Stimulated activated CD4-positive, alpha-beta T cell treated with anti-CD3 and anti-CD28 coated beads, Interleukin-4, amount 100 ng/mL, for 4 hours (primary cell): ENCODE results near the gene PARP12.
A peak's percentile ranks its signal among the peaks of the same experiment; 100 is the strongest.

Source experiments
- DNase-seq, 2 experiments: peaks; one replicate each; pipeline ENCODE4 v3.0.0-alpha.2; 2020

Gene PARP12

DNA sequence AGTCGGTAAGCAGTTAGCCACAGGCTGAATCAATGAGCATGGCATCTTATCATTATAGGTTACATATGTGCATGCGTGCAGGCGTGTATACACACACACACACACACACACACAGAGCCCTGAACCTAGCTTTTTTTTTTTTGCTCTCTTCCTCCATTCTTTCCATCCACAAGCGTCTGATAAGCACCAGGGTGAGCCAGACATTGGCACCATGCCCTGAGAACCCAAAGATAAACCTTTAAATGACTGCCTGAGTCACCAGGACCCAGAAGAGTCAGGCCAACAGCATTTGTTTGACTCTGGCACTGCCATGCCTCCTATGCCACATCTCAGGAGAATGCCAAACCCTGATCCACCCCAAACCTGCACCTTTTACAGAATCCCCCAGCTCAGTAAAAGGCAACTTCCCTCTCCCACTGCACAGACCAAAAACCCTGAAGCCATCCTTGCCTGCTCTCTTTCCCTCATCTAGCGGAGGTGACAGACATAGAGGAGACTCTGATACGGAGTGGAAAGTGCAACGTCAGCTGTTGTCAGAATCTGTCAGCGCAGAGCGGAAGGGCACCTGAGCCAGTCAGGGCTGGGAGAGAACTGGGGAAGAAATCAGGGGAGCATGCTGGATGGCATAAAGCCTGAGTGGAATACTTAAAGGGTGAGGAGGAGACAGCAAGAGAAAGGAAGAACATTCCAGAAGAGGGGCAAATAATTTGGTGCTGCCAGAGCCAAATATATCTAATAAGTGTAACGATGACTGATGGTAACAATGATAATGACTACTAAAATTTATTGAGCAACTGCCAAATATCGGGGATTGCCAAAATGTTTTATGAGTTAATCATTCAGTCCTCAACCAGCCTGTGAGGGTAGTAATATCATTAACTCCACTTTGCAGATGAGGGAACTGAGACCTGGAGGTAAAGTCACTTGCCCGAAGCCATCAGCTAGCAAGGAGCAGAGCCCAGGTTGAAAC, 3.2 kb downstream of the PARP12 start:
- peak; percentile 28 to 68 for DNase-seq

DNA sequence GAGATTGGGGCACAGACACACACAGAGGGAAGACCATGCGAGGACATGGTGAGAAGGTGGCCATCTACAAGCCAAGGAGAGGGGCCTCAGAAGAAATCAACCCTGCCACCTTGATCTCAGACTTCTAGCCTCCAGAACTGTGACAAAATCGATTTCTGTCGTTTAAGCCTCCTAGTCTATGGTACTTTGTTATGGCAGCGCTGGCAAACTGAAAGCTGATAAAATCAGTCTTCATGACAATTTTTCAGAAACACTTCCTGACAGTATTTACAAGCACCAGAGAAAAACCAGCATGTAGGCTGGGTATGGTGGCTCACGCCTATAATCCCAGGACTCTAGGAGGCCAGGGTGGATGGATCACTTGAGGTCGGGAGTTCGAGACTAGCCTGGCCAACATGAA, 4.2 kb downstream of the PARP12 start:
- no peak for DNase-seq

DNA sequence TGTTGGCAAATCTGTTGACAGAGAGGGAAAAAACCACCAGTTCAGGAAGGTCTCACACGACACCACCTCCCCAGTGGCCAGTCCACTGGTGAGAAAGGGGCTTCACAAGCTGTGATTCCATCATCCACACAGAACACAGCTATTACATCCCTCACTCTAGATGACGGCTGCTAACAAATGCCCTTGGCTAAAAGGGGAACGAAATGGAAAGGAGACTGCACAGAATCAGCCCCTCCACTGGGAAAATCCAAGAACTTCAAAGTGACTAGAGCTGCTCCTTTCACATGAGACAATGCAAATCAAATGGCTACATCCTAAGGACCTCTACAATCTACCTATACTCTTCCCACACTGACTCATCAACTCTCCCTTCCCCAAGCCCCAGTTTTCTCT, 5.6 kb downstream of the PARP12 start:
- no peak for DNase-seq

DNA sequence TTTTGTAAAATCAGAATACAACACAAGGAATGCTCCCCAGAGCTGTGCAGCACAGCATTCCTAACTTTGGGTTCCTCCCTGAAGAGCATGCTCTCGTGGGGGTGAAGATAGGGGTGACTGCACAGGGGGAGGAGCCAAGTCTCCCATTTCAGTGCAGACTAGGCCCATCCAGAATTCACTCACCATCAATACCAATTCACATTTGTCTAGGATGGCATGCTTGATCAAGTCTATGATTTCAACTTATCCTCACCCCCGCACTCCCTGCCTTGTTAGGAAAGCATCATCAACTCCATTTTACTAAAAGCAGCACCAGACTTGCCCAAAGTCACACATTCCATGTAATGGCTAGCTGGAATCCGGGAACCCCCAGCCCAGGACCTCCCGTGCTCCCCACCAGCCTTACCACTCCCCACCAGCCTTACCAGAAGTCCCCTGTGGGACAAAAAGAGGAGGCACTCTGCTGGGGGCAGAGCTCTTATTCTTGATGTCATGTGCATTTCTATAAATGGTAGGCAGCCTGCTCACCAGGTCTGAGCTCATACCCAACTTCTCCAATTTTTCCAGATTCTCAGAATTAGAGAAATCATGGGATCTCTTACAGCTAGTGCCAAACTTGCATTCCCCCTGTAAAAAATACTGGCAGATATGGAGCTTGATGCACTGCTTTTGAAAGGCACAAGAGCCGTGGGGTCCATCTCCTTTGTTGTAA, 6.2 kb downstream of the PARP12 start:
- DNase-seq, result no peak

DNA sequence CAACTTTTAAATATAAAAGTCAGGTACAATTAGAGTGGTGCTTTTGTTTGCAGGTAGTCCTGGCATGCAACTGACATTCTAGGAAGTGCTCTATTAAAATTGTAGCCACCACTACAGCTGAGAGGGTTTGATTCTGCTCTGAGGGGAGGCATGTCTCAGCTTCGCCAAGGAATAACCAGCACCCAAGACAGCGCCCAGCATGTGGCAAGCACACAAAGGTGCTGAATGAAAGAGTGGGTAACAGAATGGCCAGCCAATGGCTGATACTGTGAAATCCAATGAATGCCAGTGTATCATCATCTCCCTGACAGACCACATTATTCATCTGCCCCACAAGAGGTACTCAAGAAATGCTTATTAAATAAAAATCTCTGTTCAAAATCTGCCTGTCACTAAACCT, 6.9 kb downstream of the PARP12 start:
- DNase-seq, result no peak

DNA sequence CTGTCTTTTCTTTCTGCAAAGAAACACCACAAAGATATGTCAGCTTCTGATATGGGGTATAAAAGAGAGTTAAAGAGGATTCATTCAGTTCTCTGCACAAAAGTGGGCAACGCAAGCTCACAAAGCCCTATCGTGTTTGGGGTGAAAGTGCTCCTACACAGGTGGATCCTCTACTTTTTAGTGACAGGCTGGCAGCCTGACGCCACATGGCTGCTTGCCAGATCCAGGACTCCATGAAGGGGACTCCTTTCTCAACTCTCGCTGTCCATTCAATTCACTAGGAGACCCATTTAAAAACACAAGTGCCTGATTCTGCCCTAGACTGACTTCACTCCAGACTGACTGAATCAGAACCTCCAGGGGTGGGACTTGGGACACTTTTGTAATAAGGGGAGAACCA, 8.0 kb downstream of the PARP12 start:
- DNase-seq, result no peak

DNA sequence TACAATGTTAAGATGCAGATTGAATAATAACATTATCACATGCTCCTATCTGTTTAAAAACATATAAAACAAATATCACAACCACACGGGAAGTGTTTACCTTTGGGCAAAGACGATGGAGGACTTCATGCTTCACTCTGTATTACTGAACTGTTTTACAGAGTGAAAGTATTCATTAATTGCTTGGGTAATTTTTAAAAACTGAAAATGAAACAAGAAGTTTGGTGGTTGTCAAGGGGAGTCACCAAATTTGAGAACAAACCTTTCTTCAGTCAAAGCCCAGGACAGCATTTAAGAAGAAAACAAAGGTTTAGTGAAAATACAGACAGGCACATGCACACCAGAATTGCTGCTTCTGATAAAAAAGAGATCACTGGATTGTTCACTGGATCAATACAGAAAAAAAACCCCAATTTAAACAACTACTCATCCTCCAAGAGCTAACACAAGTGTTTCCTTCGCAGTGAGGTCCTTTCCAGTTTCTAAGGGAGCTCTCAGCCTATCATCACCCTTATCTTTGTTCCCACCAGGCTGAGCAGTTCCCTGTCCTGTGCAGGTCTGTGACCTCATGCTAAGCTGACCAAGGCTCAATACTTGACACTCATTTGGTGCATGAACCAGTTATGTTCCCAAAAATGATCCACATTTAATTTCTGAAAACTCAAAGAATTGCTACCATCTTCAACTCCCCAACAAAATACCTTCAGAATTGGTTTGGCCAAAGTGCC, 8.8 kb downstream of the PARP12 start:
- DNase-seq, result no peak

DNA sequence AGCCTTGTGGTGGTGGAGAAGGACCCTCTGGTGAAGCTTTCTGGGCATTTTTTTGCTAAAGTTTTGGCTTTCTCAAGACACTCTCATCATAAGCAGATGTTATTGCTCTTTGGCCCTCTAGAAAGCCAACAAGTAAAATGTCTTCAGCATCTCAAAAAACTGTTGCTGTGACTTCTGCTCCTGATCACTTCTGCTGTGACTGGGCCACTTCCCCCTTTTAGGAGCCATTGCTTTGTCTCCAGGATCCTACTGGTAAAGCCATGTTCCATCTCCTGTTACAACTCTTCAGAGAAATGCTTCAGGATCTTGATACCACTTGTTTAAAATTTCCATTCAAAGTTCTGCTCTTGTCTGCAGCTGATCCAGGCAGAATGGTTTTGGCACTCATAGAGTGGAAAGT, 10.9 kb downstream of the PARP12 start:
- DNase-seq, result no peak

DNA sequence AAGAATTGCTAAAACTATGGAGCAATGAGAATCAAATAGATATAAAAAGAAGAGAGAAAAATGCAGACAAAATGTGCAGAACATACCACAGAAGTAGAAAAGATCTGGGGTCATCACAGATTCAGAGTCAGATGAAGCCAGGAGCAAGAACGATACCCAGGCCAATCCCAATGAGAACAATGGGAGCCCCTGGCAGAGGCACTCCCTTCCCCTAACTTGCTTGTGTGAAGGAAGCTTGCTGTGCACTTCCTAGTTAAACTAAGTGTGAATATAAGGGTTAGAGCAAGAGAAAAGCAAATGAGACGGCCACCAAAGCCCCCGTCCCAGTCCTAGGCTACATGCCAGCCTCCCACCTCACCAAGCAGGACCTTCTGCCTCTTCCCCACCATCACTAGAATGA, 12.7 kb downstream of the PARP12 start:
- DNase-seq, result no peak

DNA sequence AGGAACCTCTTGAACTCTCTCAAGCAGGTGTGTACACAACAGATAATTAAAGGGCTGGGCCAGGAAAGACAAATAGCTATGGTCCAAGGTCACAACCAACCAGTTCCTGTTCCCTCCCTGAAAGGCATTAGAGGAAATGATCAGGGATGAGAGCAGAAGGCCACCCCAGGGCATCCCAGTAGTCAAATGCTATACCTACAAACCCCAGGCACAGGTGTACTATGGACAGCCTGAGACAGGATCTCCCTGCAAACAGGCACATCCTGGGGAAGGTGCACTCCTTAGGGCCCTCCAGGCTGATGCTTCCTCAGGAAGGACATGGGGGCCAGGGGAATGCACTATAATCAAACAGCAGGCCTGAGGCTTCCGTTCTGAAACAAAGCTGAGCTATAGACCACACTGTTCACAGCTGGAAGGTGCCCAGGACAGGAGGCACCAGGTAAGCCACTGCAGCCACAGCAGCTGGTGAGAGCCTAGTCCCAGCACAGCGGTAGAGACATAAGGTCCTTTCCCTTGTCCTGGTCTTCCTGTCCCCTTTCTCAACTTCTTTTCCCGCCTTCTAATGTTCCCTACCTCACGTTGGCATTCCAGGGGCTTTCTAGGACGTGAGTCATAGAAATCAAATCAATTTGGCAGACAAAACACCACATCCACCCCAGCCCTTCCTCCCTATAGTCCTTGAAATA, 13.3 kb downstream of the PARP12 start:
- DNase-seq, result no peak

DNA sequence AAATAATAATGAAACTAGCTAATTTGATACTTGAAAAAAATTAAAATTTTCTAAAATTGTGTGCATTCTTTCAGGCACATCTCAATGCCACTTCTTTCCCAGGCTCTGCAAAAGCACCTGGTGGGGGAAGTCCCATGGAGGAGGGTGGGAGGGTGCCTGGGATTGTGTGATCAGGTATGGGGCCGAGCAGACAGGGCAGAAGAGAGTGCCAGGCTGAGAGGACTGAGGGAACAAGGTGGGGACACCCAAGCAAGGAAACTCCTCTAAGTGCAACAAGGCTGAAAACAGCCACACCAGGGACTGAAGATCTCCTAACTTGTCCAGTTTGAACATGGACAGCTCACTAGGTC, 13.8 kb downstream of the PARP12 start:
- no peak for DNase-seq

DNA sequence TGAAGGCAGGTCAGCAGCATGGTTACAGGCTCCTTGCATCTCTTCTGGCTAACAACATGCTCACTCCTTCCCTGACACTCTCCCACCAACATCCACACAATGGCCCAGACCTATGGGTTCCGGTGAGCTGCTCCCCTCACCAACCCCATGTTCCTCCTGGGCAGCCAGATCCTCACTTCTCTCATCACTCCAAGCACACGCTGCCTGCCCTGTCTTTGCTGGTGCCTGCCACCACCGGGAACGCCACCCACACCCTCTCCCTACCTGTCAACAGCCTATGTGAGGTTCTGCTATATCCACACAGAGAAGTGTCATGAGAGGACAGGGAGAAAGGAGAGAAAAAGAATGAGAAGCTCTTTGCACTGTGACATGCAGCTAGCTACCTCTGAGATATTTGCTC, 14.6 kb downstream of the PARP12 start:
- DNase-seq, result no peak

DNA sequence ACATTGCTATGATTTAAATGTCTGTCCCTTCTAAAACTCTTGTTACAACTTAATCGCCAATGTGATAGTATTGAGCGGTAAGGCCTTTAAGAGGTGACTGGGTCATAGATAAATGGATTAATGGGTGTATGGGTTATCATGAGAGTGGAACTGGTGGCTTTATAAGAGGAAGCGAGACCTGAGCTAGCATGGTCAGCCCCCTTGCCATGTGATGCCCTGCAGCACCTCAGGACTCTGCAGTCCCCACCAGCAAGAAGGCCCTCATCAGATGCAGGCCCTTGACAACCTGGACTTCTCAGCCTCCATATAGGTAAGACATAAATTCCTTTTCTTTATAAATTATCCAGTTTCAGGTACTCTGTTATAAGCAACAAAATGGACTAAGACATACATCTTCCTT, 15.6 kb downstream of the PARP12 start:
- DNase-seq, result no peak

DNA sequence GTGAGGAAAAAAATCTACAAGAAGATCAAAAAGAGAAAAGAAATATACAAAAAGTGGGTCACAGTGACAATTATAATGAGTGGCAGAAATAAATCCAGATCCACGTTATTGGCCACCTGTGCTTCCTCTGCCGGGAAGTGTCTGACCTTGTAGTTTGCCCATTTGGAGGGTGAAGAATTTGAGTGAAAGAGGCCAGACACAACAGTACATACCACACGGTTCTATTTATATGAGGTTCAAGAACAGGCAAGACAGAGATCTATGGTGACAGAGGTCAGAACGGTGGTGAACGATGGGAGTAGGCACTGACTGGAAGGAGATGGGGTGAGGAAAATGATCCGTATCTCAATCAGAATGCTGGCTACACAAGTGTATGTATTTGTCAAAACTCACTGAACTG, 17.1 kb downstream of the PARP12 start:
- DNase-seq, result no peak

DNA sequence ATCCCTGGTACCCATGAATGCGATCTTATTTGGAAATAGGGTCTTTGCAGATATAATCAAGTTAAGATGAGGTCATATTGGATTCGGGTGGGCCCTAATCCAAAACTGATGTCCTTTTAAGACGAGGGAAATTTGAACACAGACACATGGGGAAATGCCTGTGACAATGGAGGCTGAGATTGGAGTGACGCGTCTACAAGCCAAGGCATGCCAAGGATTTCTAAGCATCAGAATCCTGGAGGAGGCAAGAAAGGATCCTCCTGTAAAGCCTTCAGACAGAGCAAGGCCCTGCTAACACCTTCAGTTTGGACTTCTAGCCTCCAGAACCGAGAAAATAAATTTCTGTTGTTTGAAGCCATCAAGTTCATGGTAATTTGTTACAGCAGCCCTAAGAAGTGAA, 18.5 kb downstream of the PARP12 start:
- DNase-seq, result no peak

DNA sequence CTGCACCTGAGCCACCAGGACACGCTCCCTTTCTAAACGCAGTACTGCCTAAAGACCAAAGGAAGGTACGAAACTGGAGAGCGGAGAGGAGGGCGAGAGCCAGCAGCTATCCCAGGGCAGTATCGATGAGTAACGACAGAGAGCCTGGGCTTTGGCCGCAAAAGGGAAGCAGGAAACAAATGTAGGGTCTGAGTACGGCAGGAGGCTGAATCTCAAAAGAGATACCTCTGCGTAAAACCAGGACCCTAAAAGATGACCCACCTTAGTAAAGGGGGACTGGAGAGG, 20.4 kb downstream of the PARP12 start:
- no peak for DNase-seq

DNA sequence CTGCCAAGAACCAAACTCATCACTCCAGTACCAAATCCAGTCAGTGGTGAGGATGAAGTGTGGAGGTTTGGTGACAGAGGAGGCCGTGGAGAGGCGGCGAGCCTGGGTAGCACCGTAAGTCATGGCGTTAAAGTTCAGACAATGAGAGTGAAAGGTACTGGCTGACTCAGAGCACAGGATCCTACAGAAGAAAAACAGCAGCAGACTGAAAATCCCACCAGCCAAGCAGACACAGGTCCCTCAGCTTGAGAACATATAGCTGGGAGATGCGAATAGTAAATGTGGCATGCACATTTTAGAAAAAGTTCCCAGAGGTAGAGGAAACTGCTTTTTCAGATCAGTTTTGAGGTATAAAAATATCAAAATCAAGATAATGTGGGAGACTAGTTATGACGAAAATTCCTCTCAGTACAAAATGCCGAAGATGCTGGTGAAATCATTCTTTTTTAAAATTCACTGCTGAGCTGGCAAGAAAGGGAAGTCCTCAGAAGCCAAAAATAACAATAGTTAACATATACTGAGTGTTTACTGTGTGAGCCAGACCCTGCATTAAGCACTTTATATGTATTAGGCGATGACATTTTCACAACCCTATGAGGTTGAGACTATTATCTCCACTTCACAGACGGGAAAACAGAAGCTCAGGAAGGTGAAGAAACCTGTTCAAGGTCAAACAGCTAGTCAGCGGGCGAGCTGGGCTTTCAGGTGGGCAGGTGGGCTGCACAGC, 20.9 kb downstream of the PARP12 start:
- DNase-seq, result no peak

DNA sequence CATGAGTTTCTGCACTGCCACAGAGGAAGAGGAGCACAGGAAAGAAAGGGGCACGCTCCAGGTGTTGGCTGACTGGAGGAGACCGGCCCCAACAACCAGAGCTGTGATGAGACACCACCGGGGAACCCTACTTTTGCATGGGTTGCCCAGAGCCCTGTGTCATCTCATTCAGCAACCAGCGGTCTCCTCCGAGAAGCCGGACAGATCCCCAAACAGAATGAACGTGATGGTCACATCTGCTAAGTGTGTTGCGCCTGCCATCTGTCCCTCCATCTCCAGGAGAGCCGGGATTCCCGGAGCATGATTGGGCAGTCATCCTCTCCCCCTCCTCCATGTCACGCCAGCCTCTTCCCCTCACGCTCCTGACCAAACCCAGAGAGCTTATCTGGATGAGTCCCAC, 22.9 kb downstream of the PARP12 start:
- no peak for DNase-seq

DNA sequence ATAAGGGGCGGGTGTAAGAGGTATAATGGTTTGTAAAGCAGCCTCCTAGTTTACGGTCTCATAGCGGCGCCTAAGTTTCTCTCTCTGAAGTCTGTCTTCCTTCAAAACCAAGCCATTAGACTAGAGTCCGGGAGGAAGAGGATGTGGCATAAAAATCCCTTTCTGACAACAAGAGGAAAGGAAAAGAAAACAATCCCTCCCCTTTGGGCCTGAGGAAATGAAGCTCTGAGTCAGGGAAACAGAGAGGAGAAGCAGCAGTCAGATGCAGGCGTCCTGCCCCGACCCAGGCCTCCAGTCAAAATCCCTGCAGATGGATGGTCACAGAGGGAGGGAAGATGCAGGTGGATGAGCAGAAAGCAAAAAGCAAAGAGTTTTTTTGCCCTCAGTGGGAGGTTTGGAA, 23.7 kb downstream of the PARP12 start:
- DNase-seq, result no peak

DNA sequence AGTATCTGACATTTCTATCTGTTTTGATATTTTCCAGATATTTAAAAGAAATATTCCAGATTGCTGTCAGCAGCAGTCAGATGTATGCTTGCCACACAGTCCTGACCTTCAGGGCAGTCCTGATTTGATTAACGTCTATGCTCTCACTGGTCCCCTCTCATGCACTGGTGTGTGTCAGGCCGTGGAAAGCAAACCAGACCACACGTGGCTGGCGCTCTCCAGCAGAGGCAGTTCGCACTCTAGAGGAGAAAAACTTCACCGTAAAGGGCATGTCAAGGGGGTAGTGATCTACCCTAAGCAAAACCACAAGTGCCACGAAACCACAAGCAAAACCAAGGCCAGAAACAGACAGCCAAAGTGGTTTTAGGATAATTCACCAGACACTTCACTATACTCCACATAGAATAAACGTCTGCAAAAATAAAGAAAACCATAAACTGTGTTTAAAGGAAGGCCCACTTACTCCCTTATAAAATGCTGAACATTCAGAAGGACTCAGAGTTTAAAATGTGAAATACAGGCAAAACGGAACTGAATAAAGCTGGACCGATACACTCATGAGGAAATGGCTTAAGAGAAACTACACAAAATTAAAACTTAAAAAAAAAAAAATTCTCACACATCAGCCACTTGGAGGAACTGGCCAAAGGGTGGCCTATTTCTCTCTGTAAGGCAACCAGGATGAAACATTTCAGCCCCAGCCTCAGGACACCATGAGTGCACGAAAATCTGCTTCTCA, 26.4 kb downstream of the PARP12 start:
- DNase-seq, result no peak

DNA sequence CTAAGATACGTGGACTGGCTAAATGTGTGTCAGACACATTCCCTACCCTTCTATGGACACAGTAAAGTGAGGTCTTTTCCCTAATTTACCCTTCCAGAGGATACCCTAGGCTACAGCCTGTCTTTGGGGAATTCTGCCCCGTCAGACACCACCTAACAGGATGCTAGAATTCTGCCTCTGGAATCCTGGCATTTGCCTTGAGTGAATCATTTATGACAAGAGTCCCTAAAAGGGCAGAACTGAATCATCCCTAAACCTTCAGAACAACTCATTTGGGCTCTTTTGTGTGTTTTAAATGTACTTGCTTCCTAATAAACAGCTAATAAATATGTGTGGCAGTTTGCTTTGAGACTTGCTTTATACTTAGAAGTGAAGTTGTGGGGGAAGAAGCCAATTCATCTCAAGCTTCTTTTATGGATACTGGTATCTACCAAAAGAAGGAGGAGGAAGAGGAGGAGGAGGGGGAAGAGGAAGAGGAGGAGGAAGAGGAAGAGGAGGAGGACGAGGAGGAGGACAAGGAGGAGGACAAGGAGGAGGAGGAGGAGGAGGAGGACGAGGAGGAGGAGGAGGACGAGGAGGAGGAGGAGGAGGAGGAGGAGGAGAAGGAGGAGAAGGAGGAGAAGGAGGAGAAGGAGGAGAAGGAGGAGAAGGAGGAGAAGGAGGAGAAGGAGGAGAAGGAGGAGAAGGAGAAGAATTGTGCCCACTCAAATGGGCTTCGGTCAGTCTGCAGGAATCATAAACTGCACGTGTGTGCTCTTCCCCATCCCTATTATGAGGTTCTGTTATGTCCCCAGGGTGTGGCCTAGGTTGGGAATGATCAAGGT, 27.1 kb downstream of the PARP12 start:
- no peak for DNase-seq
